ENCODE measurements around the gene RHBG.

The RHBG gene

GRCh38 chr1:156378557-156378956 is 9.5 kb downstream of the RHBG start:
- Histone ChIP-seq H3K27ac (no peak overlapping the region), H3K36me3 (no peaks in the 10 kb centered on the region), H3K27me3 (peaks cover 0 to 21% of the 10 kb centered on the region in 2 donors), H3K4me3 (no peak overlapping the region), H3K9me3 (no peaks in the 10 kb centered on the region), H3K4me1 (no peaks in the 10 kb centered on the region)
- intact Hi-C loops (cut with DNase I; ENCODE audit: low total_unique reads): no loop called here
- DNase-seq: no peak
- TF ChIP-seq, protein P1, sequence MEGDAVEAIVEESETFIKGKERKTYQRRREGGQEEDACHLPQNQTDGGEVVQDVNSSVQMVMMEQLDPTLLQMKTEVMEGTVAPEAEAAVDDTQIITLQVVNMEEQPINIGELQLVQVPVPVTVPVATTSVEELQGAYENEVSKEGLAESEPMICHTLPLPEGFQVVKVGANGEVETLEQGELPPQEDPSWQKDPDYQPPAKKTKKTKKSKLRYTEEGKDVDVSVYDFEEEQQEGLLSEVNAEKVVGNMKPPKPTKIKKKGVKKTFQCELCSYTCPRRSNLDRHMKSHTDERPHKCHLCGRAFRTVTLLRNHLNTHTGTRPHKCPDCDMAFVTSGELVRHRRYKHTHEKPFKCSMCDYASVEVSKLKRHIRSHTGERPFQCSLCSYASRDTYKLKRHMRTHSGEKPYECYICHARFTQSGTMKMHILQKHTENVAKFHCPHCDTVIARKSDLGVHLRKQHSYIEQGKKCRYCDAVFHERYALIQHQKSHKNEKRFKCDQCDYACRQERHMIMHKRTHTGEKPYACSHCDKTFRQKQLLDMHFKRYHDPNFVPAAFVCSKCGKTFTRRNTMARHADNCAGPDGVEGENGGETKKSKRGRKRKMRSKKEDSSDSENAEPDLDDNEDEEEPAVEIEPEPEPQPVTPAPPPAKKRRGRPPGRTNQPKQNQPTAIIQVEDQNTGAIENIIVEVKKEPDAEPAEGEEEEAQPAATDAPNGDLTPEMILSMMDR (IDR thresholded peaks at IDR 0.05): no peak

DNA sequence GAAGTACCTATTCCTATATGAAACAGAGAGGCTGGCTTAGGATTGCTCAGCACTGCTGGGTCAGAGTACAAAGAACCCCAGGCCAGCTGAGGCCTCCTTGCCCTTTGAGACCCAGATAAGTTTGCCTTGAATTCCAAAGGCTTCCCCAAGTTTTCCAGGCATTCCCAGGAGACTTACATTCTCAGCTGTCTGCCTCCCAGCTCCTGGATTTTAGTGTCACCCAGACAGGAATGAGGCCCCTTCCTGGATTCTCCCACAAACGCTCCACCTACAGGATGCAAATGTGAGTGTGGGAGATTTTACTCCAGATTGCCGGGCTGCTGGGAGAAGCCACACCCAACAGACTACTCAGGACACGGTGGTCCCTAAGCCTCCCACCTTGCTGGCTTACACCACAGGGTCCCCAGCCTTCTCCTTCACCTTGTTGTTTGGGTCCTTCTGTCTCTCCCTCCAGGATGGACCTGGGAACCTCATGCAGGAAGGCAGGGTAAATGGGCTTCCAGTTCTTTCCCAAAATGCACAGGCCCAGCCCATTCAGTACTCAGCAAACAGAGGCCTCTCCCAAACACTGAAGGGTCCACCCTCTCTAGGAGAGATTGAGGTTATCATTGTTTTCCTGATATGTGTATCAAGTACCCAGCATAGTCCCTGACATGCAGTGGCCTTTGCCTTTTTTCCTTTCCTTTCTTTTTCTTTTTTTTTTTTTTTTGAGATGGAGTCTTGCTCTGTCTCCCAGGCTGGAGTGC is 10.6 kb downstream of the RHBG start:
- intact Hi-C loops (cut with DNase I; ENCODE audit: low total_unique reads): no loop called here
- H3K27ac ChIP-seq: no peak overlapping the region

DNA sequence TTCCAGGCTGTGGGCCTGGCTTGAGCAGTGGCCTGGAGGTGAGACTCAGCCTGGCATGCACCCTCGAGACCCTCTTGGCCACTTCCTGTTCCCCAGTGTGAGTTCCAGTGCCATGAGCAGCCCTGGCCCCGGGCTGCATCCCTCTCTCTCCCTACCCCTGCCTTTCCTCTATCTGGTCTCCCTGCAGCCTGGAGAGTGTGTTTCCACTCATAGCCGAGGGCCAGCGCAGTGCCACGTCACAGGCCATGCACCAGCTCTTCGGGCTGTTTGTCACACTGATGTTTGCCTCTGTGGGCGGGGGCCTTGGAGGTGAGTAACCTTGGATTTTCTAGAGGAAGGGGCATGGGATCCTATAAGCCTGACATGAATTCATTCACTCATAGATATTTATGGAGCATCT is 13.6 kb downstream of the RHBG start:
- intact Hi-C loops (cut with DNase I; ENCODE audit: low total_unique reads): no loop called here
- no peak overlapping the region for H3K4me3 ChIP-seq
- H3K9me3 ChIP-seq: no peaks in the 10 kb centered on the region
- H3K27me3 ChIP-seq: peaks cover 0 to 27% of the 10 kb centered on the region in 2 donors
- no peak for DNase-seq
- H3K4me1 ChIP-seq: no peaks in the 10 kb centered on the region
- H3K36me3 ChIP-seq: no peaks in the 10 kb centered on the region
- H3K27ac ChIP-seq: no peak overlapping the region
- TF ChIP-seq, protein P1 (IDR thresholded peaks at IDR 0.05): no peak

More for the DNA sequence above, 10.6 kb downstream of the RHBG start:
- no peaks in the 10 kb centered on the region for H3K36me3 ChIP-seq
- H3K4me3 ChIP-seq: no peak overlapping the region
- no peak for DNase-seq
- TF ChIP-seq, protein P1 (IDR thresholded peaks at IDR 0.05): no peak
- no peaks in the 10 kb centered on the region for H3K4me1 ChIP-seq
- peaks cover 0 to 20% of the 10 kb centered on the region in 2 donors for H3K27me3 ChIP-seq
- H3K9me3 ChIP-seq: no peaks in the 10 kb centered on the region

DNA sequence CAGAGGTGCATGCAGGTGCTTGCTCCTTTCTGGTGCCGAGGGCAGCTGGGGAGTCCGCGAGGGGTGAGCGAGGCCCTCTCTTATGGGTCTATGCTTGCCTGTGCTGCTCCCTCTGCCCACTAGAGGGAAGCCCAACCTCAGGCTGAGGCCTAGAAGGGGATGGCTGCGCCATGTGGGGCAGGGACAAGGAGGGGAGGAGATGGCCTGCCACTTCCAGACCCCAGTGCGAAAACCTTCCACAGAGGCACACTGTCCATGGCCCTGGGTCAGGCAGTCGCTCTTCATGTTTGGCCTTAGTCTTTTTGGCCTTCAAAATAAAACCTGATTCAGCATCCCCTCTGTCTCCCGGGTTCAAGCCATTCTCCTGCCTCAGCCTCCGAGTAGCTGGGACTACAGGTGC is 14.0 kb downstream of the RHBG start:
- Histone ChIP-seq H3K27ac (no peak overlapping the region), H3K27me3 (peaks cover 0 to 29% of the 10 kb centered on the region in 2 donors), H3K4me1 (peaks cover 0 to under 1% (median 0%) of the 10 kb centered on the region in 4 donors), H3K36me3 (no peaks in the 10 kb centered on the region), H3K4me3 (no peak overlapping the region), H3K9me3 (no peaks in the 10 kb centered on the region)
- intact Hi-C loops (cut with DNase I; ENCODE audit: low total_unique reads): no loop called here
- no peak for DNase-seq
- TF ChIP-seq, protein P1 (IDR thresholded peaks at IDR 0.05): peak; percentile 70 to 77

GRCh38 chr1:156384007-156384406 is 15.0 kb downstream of the RHBG start:
- no peaks in the 10 kb centered on the region for H3K36me3 ChIP-seq
- H3K27me3 ChIP-seq: peaks cover 0 to 36% of the 10 kb centered on the region in 2 donors
- H3K4me3 ChIP-seq: no peak overlapping the region
- H3K27ac ChIP-seq: no peak overlapping the region
- no peak for DNase-seq
- H3K9me3 ChIP-seq: no peaks in the 10 kb centered on the region
- TF ChIP-seq, protein P1 (IDR thresholded peaks at IDR 0.05): no peak
- intact Hi-C loops (cut with DNase I; ENCODE audit: low total_unique reads): loop anchor here (2.0 kb wide), 1 partner anchor 61 kb away; no protein-coding TSS in a partner anchor
- peaks cover 0 to 9% (median 0%) of the 10 kb centered on the region in 4 donors for H3K4me1 ChIP-seq

All from tibial artery (tissue), 4 donors.